Measurements from ENCODE around the gene ILF3. TPM values are rescaled to one million over a fixed set of nuclear protein-coding genes. Genes with fewer than 3 reads are reported as not detected.

Gene ILF3
- total and polyA plus RNA-seq, 11 donors = 45.7 to 140 (median 110) TPM

- no peak for TF ChIP-seq CTCF (IDR thresholded peaks at IDR 0.05)
- TF ChIP-seq POLR2A (IDR thresholded peaks at IDR 0.05) = no peak
- H3K27me3 ChIP-seq = no peaks in the 10 kb centered on the region
- ATAC-seq (no peak), DNase-seq (peak in 1 of 5 donors; percentile 55)
- intact Hi-C loops (cut with DNase I) = loop anchor here in 9 of 10 donors (2.0 to 10.0 kb wide), 6 partner anchors 33 to 148 kb away; no protein-coding TSS in a partner anchor
- peak overlapping the region in 11 of 12 donors; percentile 8 to 100 (median 99) for H3K27ac ChIP-seq
- peaks cover 8 to 58% (median 36%) of the 10 kb centered on the region in 12 donors for H3K4me1 ChIP-seq
- peak overlapping the region in 11 of 12 donors; percentile 91 to 100 (median 99) for H3K4me3 ChIP-seq
- H3K9me3 ChIP-seq = no peaks in the 10 kb centered on the region
- WGBS, 4 donors = 28 to 45% (median 37%) methylated on average over 5 of the region's 5 CpGs
- H3K36me3 ChIP-seq = peaks cover 0 to 20% (median 3%) of the 10 kb centered on the region in 9 donors
These were observed 65.4 kb downstream of the ILF3 start for GRCh38 chr19:10719466-10719961.

DNA sequence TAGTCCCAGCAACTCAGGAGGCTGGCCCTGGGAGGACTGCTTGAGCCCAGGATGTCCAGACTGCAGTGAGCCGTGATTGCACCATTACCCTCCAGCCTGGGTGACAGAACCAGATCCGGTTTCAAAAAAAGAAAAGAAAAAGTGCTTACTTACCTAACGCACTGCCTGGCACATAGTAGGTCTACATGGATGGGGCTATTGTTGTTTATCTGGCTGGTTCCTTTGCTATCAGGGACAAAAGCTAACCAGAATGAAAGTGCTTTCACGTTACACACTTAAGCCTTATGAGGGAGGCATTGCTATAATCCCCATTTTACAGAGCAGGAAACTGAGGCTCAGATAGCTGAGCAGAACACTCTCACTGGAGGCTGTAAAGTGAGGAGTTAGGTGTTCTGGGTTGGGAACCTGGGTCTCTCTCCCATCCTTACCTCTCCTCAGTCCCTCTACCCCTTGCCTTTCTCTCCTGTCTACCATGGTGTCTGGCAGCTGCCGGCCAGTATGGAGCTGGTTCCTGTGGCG is 66.5 kb downstream of the ILF3 start:
- ATAC-seq (no peak), DNase-seq (no peak)
- Histone ChIP-seq H3K27ac (peak overlapping the region in 4 of 12 donors; percentile 21 to 100 (median 98)), H3K4me3 (no peak overlapping the region), H3K27me3 (no peaks in the 10 kb centered on the region), H3K4me1 (peaks cover 11 to 69% (median 46%) of the 10 kb centered on the region in 12 donors), H3K9me3 (no peaks in the 10 kb centered on the region), H3K36me3 (peaks cover 0 to 26% (median 3%) of the 10 kb centered on the region in 9 donors)
- TF ChIP-seq POLR2A (IDR thresholded peaks at IDR 0.05) (no peak), CTCF (IDR thresholded peaks at IDR 0.05) (no peak)
- intact Hi-C loops (cut with DNase I) = no loop called here
- WGBS, 4 donors = 91 to 92% (median 92%) methylated on average over 6 of the region's 6 CpGs

GRCh38 chr19:10723591-10723990 is 69.4 kb downstream of the ILF3 start:
- H3K9me3 ChIP-seq = no peaks in the 10 kb centered on the region
- peak overlapping the region in 4 of 12 donors; percentile 25 to 85 (median 46) for H3K27ac ChIP-seq
- no peak for TF ChIP-seq POLR2A (IDR thresholded peaks at IDR 0.05)
- no peak for TF ChIP-seq CTCF (IDR thresholded peaks at IDR 0.05)
- no peaks in the 10 kb centered on the region for H3K27me3 ChIP-seq
- ATAC-seq (no peak), DNase-seq (no peak)
- no peak overlapping the region for H3K4me3 ChIP-seq
- peaks cover 11 to 93% (median 67%) of the 10 kb centered on the region in 12 donors for H3K4me1 ChIP-seq
- WGBS, 4 donors = 78 to 89% (median 84%) methylated on average over 3 of the region's 3 CpGs
- H3K36me3 ChIP-seq = peaks cover 0 to 26% (median 3%) of the 10 kb centered on the region in 9 donors
- intact Hi-C loops (cut with DNase I) = no loop called here

- DNase-seq (no peak), ATAC-seq (no peak)
- WGBS, 4 donors = 62 to 76% (median 72%) methylated on average over 12 of the region's 12 CpGs
- intact Hi-C loops (cut with DNase I) = no loop called here
- H3K36me3 ChIP-seq = peaks cover 0 to 26% (median 3%) of the 10 kb centered on the region in 9 donors
- no peaks in the 10 kb centered on the region for H3K9me3 ChIP-seq
- H3K4me1 ChIP-seq = peaks cover 5 to 89% (median 60%) of the 10 kb centered on the region in 12 donors
- TF ChIP-seq POLR2A (IDR thresholded peaks at IDR 0.05) = no peak
- no peak for TF ChIP-seq CTCF (IDR thresholded peaks at IDR 0.05)
- H3K27me3 ChIP-seq = no peaks in the 10 kb centered on the region
- H3K27ac ChIP-seq = peak overlapping the region in 7 of 12 donors; percentile 17 to 90 (median 78)
- no peak overlapping the region for H3K4me3 ChIP-seq
These were observed 70.5 kb downstream of the ILF3 start for GRCh38 chr19:10724573-10725071.
